ENCODE data around the gene FYB2. TPM values are rescaled to one million over a fixed set of nuclear protein-coding genes. Genes with fewer than 3 reads are reported as not detected.

FYB2 gene
- total RNA-seq, 1 experiment from 2014 or later, result not detected

DNA sequence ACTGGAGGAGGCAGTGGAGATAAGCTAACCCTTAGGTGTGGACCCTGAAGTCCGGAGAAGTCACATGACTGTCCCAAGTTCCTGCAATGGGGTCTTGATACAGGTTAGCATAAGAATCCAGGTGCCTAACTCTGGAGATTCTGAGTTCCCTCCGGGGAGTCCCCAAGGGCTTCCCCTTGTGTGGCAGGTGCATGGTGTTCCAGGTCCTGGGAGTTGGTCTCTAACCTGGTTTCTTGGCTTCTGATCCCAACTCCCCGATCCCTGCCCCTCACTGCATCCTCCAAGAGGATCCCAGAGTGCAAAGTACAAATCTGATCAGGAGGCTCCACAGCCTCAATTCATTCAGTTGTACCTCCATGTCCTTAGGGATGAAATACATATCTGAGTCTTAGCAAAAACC, 26.1 kb upstream of the FYB2 start:
- no peak for DNase-seq
- no peak overlapping the region for H3K27ac ChIP-seq
- H3K9me3 ChIP-seq (replicated peaks), result no peaks in the 10 kb centered on the region
- no peak overlapping the region for H3K4me3 ChIP-seq
- no peaks in the 10 kb centered on the region for H3K36me3 ChIP-seq
- peaks cover 7% of the 10 kb centered on the region; the same call in 1 of the 2 replicates for H3K27me3 ChIP-seq
- H3K4me1 ChIP-seq, result no peaks in the 10 kb centered on the region

DNA sequence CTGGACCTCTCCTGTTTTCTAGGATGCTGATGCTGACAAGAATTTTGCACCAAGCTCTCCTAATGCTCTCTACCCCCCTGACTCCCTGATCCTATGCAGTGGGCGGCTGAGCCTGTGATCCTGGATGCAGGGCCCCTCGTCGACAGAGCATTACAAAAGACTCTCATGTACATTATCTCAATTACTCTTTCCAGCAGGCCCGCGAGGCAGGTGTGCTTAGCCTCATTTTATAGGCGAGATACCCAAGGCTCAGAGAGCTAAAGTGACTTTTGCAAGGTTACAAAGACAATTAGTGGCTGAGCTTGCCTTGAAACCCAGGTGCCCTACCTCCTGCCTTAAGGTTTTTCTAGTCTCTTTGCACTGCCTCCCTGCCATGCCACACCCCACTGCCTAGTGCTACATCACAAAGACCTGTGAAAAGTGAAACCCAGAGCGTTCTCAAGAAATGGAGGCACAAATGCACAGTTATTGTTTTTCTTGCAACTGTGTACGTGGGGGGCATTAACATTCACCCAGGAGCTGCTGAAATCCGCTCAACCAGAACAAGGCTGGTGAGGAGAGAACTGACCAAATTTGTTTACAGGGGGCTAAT, 25.4 kb upstream of the FYB2 start:
- no peak overlapping the region for H3K27ac ChIP-seq
- no peaks in the 10 kb centered on the region for H3K4me1 ChIP-seq
- H3K36me3 ChIP-seq, result no peaks in the 10 kb centered on the region
- peaks cover 7% of the 10 kb centered on the region; the same call in 1 of the 2 replicates for H3K27me3 ChIP-seq
- DNase-seq, result no peak
- H3K9me3 ChIP-seq (replicated peaks), result no peaks in the 10 kb centered on the region
- no peak overlapping the region for H3K4me3 ChIP-seq

DNA sequence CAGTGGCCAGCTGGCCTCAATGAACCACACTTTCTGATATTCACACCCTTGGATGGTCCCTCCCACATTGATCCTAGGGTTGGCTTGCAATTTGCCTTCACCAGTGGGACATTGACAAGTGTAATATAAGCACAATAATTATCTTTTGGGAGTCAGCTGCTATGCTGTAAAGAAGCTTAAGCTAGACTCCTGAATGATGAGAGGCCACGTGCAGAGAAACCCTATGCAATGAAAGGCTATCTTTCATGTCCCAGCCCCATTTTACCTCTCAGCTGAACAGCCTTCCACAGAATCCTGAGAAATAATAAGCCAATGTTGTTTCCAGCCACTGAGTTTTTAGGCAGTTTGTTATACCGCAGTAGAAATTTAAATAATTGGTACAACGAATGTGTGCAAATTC, 24.3 kb upstream of the FYB2 start:
- no peak for DNase-seq
- Histone ChIP-seq H3K27ac (no peak overlapping the region), H3K27me3 (0 out of 2 replicates have a peak, but pooled peaks cover 7% of the 10 kb centered on the region), H3K4me3 (no peak overlapping the region), H3K9me3 (replicated peaks) (no peaks in the 10 kb centered on the region), H3K4me1 (no peaks in the 10 kb centered on the region), H3K36me3 (no peaks in the 10 kb centered on the region)

DNA sequence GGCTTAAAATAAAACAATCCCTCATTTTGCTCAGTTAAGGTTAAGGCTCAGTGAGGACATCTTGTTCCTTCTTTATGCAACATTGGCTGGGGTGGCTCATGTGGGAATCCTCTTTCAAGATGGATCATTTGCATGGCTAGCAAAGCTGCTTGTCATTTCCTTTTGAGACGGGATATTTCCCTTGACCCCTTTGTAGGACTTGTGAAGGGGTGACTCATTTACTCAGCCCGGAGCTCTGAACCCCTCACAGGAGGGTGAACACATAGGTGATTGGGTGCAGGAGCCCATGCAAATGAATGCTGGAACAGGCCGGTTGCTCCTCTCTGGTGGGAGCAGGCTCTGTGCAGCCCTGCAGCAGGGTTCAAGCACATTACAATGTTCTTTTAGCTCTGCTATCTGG, 19.6 kb upstream of the FYB2 start:
- Histone ChIP-seq H3K27me3 (no peaks in the 10 kb centered on the region; the same call in 1 of the 2 replicates), H3K4me1 (no peaks in the 10 kb centered on the region), H3K27ac (no peak overlapping the region), H3K9me3 (replicated peaks) (no peaks in the 10 kb centered on the region), H3K36me3 (no peaks in the 10 kb centered on the region), H3K4me3 (no peak overlapping the region)
- DNase-seq, result no peak

DNA sequence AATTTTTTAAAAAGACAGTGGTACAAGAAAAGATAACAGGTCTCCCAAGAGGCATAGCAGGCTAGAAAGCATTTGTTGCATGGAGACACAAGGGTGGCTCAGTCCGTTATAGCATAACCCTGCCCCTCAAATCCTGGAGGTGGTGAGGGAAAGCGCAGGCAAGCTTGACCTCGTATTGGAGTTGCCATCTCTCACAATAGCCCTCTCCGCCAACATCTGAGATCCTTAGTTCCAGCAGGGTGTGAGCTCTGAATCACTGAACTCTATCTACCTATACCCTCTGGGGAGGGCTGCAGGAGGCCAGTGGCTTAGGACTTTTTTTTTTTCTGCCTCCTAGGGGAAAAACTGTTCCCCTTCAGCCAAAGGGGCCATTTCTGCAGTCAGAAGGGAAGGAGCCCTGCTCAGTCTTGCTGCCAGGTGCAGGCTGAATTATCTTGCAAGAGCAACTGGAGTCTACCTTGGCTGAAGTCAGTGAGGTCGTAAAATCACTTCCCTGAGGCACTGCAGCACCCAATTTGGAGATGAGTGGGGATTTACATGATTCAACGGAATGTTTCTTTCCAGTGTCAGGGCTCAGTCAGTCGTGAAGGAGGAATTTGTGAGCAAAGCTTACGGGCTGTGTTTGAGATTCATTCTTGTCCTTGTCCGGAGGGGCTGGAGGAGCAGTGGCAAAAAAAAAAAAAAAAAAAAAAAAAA, 18.2 kb upstream of the FYB2 start:
- Histone ChIP-seq H3K4me1 (no peaks in the 10 kb centered on the region), H3K4me3 (no peak overlapping the region), H3K27ac (no peak overlapping the region), H3K27me3 (no peaks in the 10 kb centered on the region; the same call in 1 of the 2 replicates), H3K36me3 (no peaks in the 10 kb centered on the region), H3K9me3 (replicated peaks) (no peaks in the 10 kb centered on the region)
- DNase-seq, result no peak

DNA sequence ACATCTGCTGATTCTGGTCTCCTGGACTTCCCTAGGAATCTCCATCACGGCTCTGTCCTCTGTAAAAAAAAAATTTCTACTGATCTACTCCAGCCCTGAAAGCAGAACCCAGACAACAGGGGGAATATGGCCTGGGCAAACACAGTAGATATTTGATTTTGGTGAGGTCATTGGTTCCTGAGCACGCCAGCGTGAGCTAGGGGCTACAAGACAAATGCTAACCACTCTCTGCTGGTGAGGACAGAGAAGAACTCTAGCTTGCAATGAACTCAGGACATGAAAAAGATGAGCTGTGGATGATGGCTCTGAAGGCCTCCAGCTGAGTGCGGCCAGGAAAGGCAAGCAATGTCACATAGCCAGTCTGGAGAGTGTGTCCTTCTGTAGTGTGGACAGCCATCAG, 17.2 kb upstream of the FYB2 start:
- Histone ChIP-seq H3K4me3 (no peak overlapping the region), H3K27ac (no peak overlapping the region)

DNA sequence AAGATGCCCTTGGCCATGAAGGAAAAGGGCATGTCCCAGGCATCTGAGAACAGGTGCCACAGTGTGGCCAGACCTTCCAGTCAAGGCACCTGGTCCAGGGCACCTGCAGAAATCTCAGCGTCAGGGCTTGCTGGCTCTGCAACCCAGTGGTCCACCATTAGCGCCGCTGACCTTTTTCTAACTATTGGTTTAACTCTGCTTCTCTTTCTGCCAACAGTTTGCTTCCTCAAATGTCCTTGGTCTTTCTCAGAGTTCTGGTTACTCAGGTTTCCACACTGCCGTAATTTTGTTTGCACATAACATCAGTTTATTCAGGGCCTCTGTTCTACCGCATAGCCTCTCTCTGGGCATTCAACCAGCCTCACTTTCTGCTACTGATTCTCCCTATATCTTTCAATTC, 16.5 kb upstream of the FYB2 start:
- Histone ChIP-seq H3K9me3 (replicated peaks) (no peaks in the 10 kb centered on the region), H3K27me3 (no peaks in the 10 kb centered on the region; the same call in 1 of the 2 replicates), H3K4me3 (no peak overlapping the region), H3K27ac (no peak overlapping the region), H3K36me3 (no peaks in the 10 kb centered on the region), H3K4me1 (no peaks in the 10 kb centered on the region)
- DNase-seq, result no peak

More for the DNA sequence above, 17.2 kb upstream of the FYB2 start:
- H3K4me1 ChIP-seq, result no peaks in the 10 kb centered on the region
- no peak for DNase-seq
- H3K27me3 ChIP-seq, result no peaks in the 10 kb centered on the region; the same call in 1 of the 2 replicates
- no peaks in the 10 kb centered on the region for H3K9me3 ChIP-seq (replicated peaks)
- no peaks in the 10 kb centered on the region for H3K36me3 ChIP-seq

DNA sequence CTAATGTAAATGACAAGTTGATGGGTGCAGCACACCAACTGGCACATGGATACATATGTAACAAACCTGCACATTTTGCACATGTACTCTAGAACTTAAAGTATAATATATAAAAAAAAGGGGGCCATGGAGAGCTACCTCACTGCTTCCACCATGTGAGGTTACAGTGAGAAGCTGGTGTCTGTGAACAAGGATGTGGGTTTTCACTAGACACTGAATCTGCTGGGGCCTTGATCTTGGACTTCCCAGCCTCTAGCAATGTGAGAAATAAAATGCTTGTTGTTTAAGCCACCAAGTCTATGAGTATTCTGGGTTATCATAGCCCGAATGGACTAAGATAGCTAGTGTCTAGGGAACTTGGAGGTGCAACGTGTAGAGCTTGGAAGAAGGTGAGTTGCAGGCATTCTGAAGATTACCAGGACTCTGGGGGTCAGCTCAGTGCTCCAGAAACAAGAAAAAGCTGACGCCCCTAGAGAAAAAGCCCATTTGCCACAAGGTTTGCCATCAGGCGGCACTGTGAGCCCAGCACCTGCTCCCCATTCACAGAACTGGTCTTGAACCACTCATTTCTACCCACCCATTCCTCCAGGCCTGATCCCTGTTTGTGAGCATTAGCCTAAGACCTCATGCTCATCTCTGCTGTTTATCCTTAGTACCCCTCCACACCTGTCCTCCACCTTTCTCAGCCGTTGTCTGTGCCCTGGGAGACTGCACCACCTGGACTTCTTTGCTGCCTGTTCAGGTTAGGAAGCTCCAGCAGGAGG, 15.1 kb upstream of the FYB2 start:
- Histone ChIP-seq H3K4me3 (no peak overlapping the region), H3K4me1 (no peaks in the 10 kb centered on the region), H3K9me3 (replicated peaks) (no peaks in the 10 kb centered on the region), H3K27ac (no peak overlapping the region), H3K27me3 (no peaks in the 10 kb centered on the region; the same call in 1 of the 2 replicates), H3K36me3 (no peaks in the 10 kb centered on the region)
- DNase-seq, result no peak

DNA sequence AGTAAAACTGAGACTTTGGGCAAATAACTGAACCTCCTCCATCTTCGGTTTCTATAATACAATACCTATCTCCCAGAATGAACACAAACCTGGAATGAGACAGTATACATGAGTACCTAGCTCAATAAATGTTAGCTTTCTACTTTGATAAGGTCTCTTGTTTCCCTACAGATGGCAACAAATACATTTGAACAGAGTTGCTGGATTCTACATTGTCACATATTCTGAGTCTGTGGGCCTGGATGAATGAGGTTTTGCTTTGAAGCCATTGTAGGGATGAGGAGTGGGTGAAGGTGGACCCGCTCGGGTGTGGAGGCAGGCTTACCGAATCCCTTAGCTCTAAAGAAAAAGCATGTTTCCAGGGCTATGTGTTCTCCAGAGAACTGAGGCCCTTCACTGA, 13.9 kb upstream of the FYB2 start:
- Histone ChIP-seq H3K36me3 (no peaks in the 10 kb centered on the region), H3K27ac (no peak overlapping the region), H3K4me1 (no peaks in the 10 kb centered on the region), H3K9me3 (replicated peaks) (no peaks in the 10 kb centered on the region), H3K27me3 (no peaks in the 10 kb centered on the region; the same call in 1 of the 2 replicates), H3K4me3 (no peak overlapping the region)
- DNase-seq, result no peak

DNA sequence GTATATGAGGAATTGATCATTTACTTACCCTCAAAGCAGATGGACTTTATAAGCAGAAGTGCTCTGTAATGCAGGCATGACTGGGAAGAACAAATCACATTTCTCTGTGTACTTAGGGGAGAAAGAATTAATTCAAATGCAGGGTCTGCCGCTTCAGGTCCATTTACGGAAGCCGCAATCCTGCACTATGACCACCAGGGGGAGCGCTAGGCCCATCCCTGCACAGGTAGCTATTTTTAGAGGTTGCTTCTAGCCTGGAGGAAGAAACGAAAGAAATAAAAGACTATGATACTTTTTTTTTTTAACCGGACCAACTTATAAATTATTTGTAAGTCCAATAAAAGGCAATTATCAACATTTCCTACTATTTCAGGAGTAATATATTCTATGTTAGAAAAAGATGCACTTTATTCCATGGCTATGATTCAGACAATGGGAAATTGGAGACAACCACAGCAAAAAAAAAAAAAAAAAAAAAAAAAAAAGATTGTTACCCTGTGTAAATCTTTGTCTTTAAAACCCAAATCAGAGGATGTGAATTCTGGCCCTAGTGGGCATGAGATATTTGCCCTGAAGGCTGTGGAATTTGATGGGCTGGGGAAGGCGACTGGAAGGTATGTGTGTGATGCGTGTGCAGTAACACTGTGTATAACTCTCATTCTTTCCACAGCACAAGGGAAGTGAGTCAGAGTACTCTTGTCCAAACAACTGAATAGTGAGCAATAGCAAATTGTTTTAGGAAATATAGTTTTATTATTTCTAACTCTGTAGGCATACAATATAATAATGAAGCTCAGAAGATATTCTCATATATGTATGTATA, 12.9 kb upstream of the FYB2 start:
- Histone ChIP-seq H3K9me3 (replicated peaks) (no peaks in the 10 kb centered on the region), H3K27me3 (no peaks in the 10 kb centered on the region; the same call in 1 of the 2 replicates), H3K4me3 (no peak overlapping the region), H3K27ac (no peak overlapping the region), H3K36me3 (no peaks in the 10 kb centered on the region), H3K4me1 (no peaks in the 10 kb centered on the region)
- DNase-seq, result peak; percentile 27 to 81

DNA sequence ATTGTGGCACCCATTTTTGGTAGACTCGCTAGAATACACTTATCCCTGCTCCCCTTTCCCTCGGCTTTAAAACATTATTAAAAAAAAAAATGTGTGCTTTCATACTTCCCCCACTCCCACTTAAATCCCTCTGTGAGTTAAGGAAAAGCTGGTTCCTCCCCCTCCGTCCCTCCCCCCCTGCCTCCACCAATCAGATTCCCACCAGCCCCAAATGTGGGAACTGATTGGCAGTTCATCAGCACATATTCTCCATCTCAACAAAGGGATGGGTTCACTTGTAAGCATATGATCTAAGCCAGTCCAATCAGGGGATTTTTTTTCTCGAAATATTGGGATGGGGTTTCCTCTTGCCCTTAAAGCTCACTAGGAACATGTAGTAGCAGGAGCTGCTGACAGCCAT, 10.8 kb upstream of the FYB2 start:
- Histone ChIP-seq H3K9me3 (replicated peaks) (no peaks in the 10 kb centered on the region), H3K27ac (no peak overlapping the region), H3K27me3 (no peaks in the 10 kb centered on the region), H3K36me3 (no peaks in the 10 kb centered on the region), H3K4me3 (no peak overlapping the region), H3K4me1 (no peaks in the 10 kb centered on the region)
- DNase-seq, result no peak

DNA sequence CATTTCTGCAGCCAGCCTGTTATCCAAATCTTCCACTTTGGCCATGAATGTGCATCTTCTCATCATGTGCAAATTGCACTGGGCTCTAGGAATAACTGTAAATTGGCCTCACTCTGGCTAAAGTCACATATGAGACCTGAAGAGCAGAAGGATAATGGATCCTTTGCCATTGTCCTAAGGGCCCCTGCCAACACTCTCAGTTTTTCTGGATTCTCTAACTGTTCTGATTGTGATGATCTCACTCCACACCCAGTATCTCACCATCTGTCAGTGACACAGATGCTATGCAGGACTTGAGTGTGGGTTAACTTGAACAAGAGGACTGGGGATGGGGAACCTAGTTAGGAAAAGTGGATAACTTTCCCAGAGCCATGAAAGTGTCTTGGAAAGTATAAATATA, 8.5 kb upstream of the FYB2 start:
- H3K27ac ChIP-seq, result no peak overlapping the region

DNA sequence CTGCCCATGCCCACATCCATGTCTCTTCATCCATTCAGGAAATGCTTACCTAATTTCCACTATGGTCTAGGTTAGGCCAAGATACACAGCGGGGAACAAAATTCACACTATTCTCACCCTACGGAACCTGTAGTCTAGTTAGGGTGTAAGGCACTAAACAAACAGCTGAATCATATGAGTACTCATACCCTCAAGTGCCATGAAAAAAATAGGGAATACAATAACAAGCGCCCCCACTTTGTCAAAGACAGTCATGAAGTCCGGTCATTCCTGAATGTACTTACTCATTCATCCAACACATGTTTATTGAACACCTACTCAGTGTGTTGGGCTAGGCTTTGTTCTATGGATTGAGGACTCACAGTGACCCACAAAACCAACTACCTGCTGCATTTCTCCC, 6.2 kb upstream of the FYB2 start:
- DNase-seq, result no peak
- Histone ChIP-seq H3K4me1 (no peaks in the 10 kb centered on the region), H3K9me3 (replicated peaks) (no peaks in the 10 kb centered on the region), H3K27me3 (no peaks in the 10 kb centered on the region), H3K4me3 (no peak overlapping the region), H3K36me3 (no peaks in the 10 kb centered on the region), H3K27ac (no peak overlapping the region)

More for the DNA sequence above, 8.5 kb upstream of the FYB2 start:
- no peaks in the 10 kb centered on the region for H3K4me1 ChIP-seq
- no peaks in the 10 kb centered on the region for H3K27me3 ChIP-seq
- no peak for DNase-seq
- no peaks in the 10 kb centered on the region for H3K9me3 ChIP-seq (replicated peaks)
- H3K4me3 ChIP-seq, result no peak overlapping the region
- no peaks in the 10 kb centered on the region for H3K36me3 ChIP-seq

DNA sequence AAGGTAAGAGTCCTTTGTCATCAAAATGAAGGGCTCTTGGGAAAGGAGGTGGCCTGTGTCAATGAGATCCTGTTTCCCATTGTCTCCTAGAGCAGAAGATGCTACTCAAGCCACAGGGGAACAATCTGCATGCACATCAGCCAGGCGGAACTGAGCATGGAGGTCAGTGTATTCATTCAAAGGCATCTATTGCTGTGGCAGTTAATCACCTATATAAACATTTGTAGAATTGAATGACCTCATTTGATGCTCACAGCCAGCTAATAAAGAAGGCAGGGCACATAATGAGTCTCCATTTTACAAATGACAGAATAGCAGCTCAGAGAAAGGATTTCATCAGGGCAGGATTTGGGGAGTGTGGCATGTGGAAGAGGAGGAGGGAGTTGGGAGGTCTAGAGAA, 5.7 kb upstream of the FYB2 start:
- Histone ChIP-seq H3K4me1 (no peaks in the 10 kb centered on the region), H3K4me3 (no peak overlapping the region), H3K9me3 (replicated peaks) (no peaks in the 10 kb centered on the region), H3K36me3 (no peaks in the 10 kb centered on the region), H3K27ac (no peak overlapping the region), H3K27me3 (no peaks in the 10 kb centered on the region)
- DNase-seq, result no peak

Data from SJCRH30 (cell line).